ENCODE data around the gene CD63. TPM values are rescaled to one million over a fixed set of nuclear protein-coding genes. Genes with fewer than 3 reads are reported as not detected.

The CD63 gene
- total and polyA plus RNA-seq, 9 of the 15 experiments (the other 6 are each of a cell fraction or from before 2014, with no cell fraction given) = 313 to 735 (median 433) TPM

DNA sequence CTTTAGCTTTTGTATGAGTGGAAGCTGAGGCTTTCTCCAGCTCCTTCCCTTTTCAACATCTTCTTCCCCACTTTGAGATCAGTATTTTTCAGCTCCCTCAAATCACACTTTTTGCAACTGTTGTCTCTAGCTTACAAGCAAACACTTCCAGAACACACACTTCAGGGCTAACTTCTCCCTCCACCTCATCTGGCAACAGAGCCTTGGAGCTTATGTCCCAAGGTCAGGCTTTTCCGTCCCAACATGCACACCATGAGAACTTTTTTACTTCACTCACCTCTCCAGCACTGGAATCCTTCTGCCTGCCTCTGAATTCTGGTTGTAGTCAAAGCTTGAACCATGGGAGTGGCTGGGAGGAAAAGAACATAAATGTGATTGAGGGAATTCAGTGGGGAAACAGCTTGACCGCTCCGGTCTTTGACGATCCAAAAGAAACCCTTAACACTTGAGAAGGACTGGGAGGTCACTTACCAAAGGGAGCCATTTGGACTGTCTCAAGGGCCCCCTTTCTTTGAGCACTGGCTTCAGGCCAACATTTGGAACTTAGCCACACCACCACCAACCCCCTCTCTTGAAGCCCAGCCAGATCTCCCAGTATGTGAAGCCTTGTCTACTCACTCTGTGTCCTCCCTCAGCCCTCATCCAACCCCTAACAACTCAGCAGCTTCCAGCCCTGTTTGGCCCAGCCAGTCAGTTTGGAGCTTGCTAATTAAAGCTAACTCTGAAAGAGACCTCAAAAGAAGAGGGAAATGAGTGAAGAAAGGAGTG lies 16.8 kb downstream of the CD63 start:
- no peak overlapping the region for H3K4me3 ChIP-seq
- POLR2A ChIA-PET = interaction anchor here (0.5 to 1.6 kb wide), 9 partner anchors 9 to 925 kb away, joined by 3 to 9 read pairs (median 5); no protein-coding TSS in a partner anchor
- no peak overlapping the region for H3K27ac ChIP-seq (ENCODE audit: extremely low read depth, low read depth, low read length)
- H3K79me2 ChIP-seq (ENCODE audit: control insufficient read depth, insufficient read depth, low read length) = peaks cover 5% of the 10 kb centered on the region; the same call in 2 of the 3 replicates
- no peak for FAIRE-seq
- 0 out of 3 replicates have a peak, but pooled peaks have one; percentile 9 for ATAC-seq
- H3K4me1 ChIP-seq (replicated peaks in 1 of 2; ENCODE audit: control insufficient read depth in 2 of 2, insufficient read depth in 2 of 2, low read length in 2 of 2) = peaks cover 23 to 27% of the 10 kb centered on the region in 2 experiments; a peak in 4 of 5 replicates
- H3K36me3 ChIP-seq (ENCODE audit: control insufficient read depth, insufficient read depth, low read length) = no peaks in the 10 kb centered on the region
- intact Hi-C loops (cut with micrococcal nuclease) = no loop called here
- H3K9ac ChIP-seq (ENCODE audit: insufficient read depth in 1 of 2, low read depth in 2 of 2, low read length in 2 of 2) = peak overlapping the region in 1 of 2 experiments; percentile 32; a peak in 1 of 4 replicates
- H3K4me2 ChIP-seq (ENCODE audit: insufficient read depth, low read length) = no peak overlapping the region
- no peaks in the 10 kb centered on the region; the same call in 1 of the 2 replicates for H4K20me1 ChIP-seq (replicated peaks; ENCODE audit: control insufficient read depth, insufficient read depth, low read length)
- H3K9me1 ChIP-seq (ENCODE audit: control insufficient read depth, insufficient read depth, low read length) = no peaks in the 10 kb centered on the region
- H3K27me3 ChIP-seq (ENCODE audit: control insufficient read depth in 2 of 2, insufficient read depth in 2 of 2, low read length in 2 of 2) = peaks cover 10 to 15% of the 10 kb centered on the region in 2 experiments; a peak in 4 of 5 replicates
- CTCF ChIA-PET (ENCODE audit: low intra/inter-chr PET ratio) = no interaction called here
- peak in 1 of 4 experiments; percentile 50 for DNase-seq (ENCODE audit: extremely low read depth in 1 of 4, low spot score in 3 of 4)
- H2AFZ ChIP-seq (ENCODE audit: low read depth, low read length) = peak overlapping the region; percentile 75
- in situ Hi-C loops (cut with MboI) = no loop called here
- H3K9me3 ChIP-seq (replicated peaks; ENCODE audit: control insufficient read depth, insufficient read depth, low read depth, low read length) = no peaks in the 10 kb centered on the region
- WGBS (ENCODE audit: insufficient coverage, low coverage, missing lambda C conversion rate) = 76% methylated on average over 4 of the region's 4 CpGs
- no TSS peak for BruUV-seq (replicated peaks)
- TF ChIP-seq KAT2B (IDR thresholded peaks at IDR 0.05; ENCODE audit: low read depth, low read length) (no peak), EHMT2 (IDR thresholded peaks at IDR 0.05) (0 out of 2 replicates have a peak, but pooled peaks have one; percentile 23), NFIC (IDR thresholded peaks at IDR 0.05) (peak; percentile 82), ZNF24 (IDR thresholded peaks at IDR 0.05) (peak; percentile 72)

DNA sequence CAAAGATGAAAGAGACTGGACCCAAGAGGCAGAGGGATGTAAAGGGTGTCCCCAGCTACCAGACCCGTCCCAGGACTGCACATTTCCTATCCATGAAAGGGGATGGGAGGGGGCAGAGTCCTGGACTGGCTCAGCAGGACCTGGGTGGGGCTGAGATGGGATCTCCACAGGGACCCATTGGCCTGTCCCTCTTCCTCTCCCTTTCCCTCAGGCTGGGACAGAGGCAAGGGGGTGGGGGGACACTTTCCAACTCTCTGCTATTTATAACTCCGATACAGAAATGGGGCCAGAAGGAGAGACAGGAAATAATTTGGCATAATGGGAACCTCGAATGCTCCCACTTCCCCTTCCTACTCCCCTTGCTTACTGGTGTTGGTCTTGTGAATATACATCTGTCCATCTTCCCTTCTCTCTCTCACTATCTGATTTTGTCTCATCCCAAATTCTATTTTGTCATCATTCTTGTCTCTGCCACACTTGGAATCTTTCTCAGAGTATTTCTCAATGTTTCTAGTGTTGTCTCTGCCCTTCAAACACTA lies 20.0 kb downstream of the CD63 start:
- BruUV-seq (replicated peaks) = no TSS peak
- H3K4me3 ChIP-seq = no peak overlapping the region
- in situ Hi-C loops (cut with MboI) (no loop called here), intact Hi-C loops (cut with micrococcal nuclease) (no loop called here)
- POLR2A ChIA-PET = no interaction called here
- no peaks in the 10 kb centered on the region; the same call in 1 of the 2 replicates for H4K20me1 ChIP-seq (replicated peaks; ENCODE audit: control insufficient read depth, insufficient read depth, low read length)
- no peak overlapping the region for H3K4me2 ChIP-seq (ENCODE audit: insufficient read depth, low read length)
- ATAC-seq = no peak
- no peak for DNase-seq (ENCODE audit: extremely low read depth in 1 of 4, low spot score in 3 of 4)
- no peak for FAIRE-seq
- H3K9me1 ChIP-seq (ENCODE audit: control insufficient read depth, insufficient read depth, low read length) = no peaks in the 10 kb centered on the region
- H2AFZ ChIP-seq (ENCODE audit: low read depth, low read length) = no peak overlapping the region
- peaks cover 19 to 23% of the 10 kb centered on the region in 2 experiments for H3K27me3 ChIP-seq (ENCODE audit: control insufficient read depth in 2 of 2, insufficient read depth in 2 of 2, low read length in 2 of 2)
- peaks cover 14 to 17% of the 10 kb centered on the region in 2 experiments; a peak in 4 of 5 replicates for H3K4me1 ChIP-seq (replicated peaks in 1 of 2; ENCODE audit: control insufficient read depth in 2 of 2, insufficient read depth in 2 of 2, low read length in 2 of 2)
- WGBS (ENCODE audit: insufficient coverage, low coverage, missing lambda C conversion rate) = 3% methylated on average over 3 of the region's 3 CpGs
- no peaks in the 10 kb centered on the region for H3K79me2 ChIP-seq (ENCODE audit: control insufficient read depth, insufficient read depth, low read length)
- H3K36me3 ChIP-seq (ENCODE audit: control insufficient read depth, insufficient read depth, low read length) = no peaks in the 10 kb centered on the region
- H3K9me3 ChIP-seq (replicated peaks; ENCODE audit: control insufficient read depth, insufficient read depth, low read depth, low read length) = no peaks in the 10 kb centered on the region
- H3K9ac ChIP-seq (ENCODE audit: insufficient read depth in 1 of 2, low read depth in 2 of 2, low read length in 2 of 2) = peak overlapping the region in 1 of 2 experiments; percentile 23; a peak in 1 of 4 replicates
- CTCF ChIA-PET (ENCODE audit: low intra/inter-chr PET ratio) = no interaction called here
- no peak overlapping the region for H3K27ac ChIP-seq (ENCODE audit: extremely low read depth, low read depth, low read length)
- TF ChIP-seq PRMT5 (CRISPR knock-in tag; IDR thresholded peaks at IDR 0.05) (no peak), SPI1 (IDR thresholded peaks at IDR 0.05; ENCODE audit: borderline replicate concordance, low read depth, low read length) (peak; percentile 45; the same call in 1 of the 2 replicates), HDAC2 (IDR thresholded peaks at IDR 0.05) (no peak)
- TF ChIP-seq, protein P1, sequence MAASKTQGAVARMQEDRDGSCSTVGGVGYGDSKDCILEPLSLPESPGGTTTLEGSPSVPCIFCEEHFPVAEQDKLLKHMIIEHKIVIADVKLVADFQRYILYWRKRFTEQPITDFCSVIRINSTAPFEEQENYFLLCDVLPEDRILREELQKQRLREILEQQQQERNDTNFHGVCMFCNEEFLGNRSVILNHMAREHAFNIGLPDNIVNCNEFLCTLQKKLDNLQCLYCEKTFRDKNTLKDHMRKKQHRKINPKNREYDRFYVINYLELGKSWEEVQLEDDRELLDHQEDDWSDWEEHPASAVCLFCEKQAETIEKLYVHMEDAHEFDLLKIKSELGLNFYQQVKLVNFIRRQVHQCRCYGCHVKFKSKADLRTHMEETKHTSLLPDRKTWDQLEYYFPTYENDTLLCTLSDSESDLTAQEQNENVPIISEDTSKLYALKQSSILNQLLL (CRISPR knock-in tag; IDR thresholded peaks at IDR 0.05; ENCODE audit: borderline replicate concordance) = no peak
- TF ChIP-seq, protein P2, sequence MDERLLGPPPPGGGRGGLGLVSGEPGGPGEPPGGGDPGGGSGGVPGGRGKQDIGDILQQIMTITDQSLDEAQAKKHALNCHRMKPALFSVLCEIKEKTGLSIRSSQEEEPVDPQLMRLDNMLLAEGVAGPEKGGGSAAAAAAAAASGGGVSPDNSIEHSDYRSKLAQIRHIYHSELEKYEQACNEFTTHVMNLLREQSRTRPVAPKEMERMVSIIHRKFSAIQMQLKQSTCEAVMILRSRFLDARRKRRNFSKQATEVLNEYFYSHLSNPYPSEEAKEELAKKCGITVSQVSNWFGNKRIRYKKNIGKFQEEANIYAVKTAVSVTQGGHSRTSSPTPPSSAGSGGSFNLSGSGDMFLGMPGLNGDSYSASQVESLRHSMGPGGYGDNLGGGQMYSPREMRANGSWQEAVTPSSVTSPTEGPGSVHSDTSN (CRISPR knock-in tag; IDR thresholded peaks at IDR 0.05; ENCODE audit: low read depth) = no peak
- TF ChIP-seq, protein P2 (tag; conservative IDR thresholded peaks at IDR 0.05; ENCODE audit: low read depth) = no peak

All from K562 (cell line).